CD4-positive, alpha-beta T cell (primary cell): ENCODE data around the gene DUSP22. TPM values are rescaled to one million over a fixed set of nuclear protein-coding genes. Genes with fewer than 3 reads are reported as not detected.
"Not testable (repeated sequence)": the region's sequence is repeated elsewhere in the genome, so short reads cannot be mapped to it uniquely, and the experiment has no call there.

Experiments
- ATAC-seq: fragments of 200-7000 bp; cut with Tn5 transposase; one replicate; pipeline ENCODE4 v1.10.0; 2022; ENCODE audit warnings: mild to moderate bottlenecking; ENCODE audit not compliant: poor library complexity
- CTCF ChIA-PET: fragments of 350-600 bp; sonication (Branson Sonifier 250); formaldehyde crosslinking; loops from one replicate; lab custom pipeline; 2021; ENCODE audit warnings: antibody characterized with exemption, inconsistent platforms; lab: Charles Lee
- POLR2A ChIA-PET: fragments of 350-600 bp; sonication (Branson Sonifier 250); formaldehyde crosslinking; loops from one replicate; lab custom pipeline; 2021; ENCODE audit warnings: antibody characterized with exemption, inconsistent platforms; lab: Charles Lee
- DNase-seq, 14 experiments: peaks; one replicate each; pipeline ENCODE4 v3.0.0-alpha.2; 2013 to 2020; ENCODE audit warnings: mixed read lengths in 2 of 14
- H3K27ac ChIP-seq, 2 donors: one replicate each; pipeline versions ENCODE4 v1.5.1 to v1.7.0; 2013; ENCODE audit warnings: low read length in 2 of 2, low read depth in 1 of 2, mild to moderate bottlenecking in 1 of 2
- H3K27me3 ChIP-seq, 2 experiments: 1 replicate in 1 of 2; 2 replicates in 1 of 2; pipeline versions ENCODE4 v1.6.1 to v1.7.0; 2013; ENCODE audit warnings: low read length in 2 of 2, control low read depth in 1 of 2, mild to moderate bottlenecking in 1 of 2, moderate library complexity in 1 of 2; ENCODE audit not compliant: insufficient read depth in 2 of 2, control insufficient read depth in 1 of 2
- H3K36me3 ChIP-seq: one replicate; pipeline ENCODE4 v1.6.1; 2013; ENCODE audit warnings: low read length, control low read depth; ENCODE audit not compliant: insufficient read depth
- H3K4me1 ChIP-seq: one replicate; pipeline ENCODE4 v1.6.1; 2013; ENCODE audit warnings: low read length, control low read depth; ENCODE audit not compliant: insufficient read depth
- H3K4me3 ChIP-seq: one replicate; pipeline ENCODE4 v1.5.1; 2013; ENCODE audit warnings: mild to moderate bottlenecking, low read length, moderate library complexity
- H3K9me3 ChIP-seq, 2 experiments: 1 replicate in 1 of 2; 2 replicates in 1 of 2; pipeline versions ENCODE4 v1.6.1 to v1.7.0; 2013; ENCODE audit warnings: low read length in 2 of 2, mild to moderate bottlenecking in 2 of 2, control low read depth in 1 of 2, moderate library complexity in 1 of 2; ENCODE audit not compliant: control insufficient read depth in 1 of 2, insufficient read depth in 1 of 2
- H3K27ac Mint-ChIP-seq: one replicate; pipeline ENCODE4 v1.8.0; 2020; ENCODE audit warnings: mixed read lengths
- H3K27me3 Mint-ChIP-seq: one replicate; pipeline ENCODE4 v1.8.0; 2021; ENCODE audit warnings: mixed read lengths
- H3K36me3 Mint-ChIP-seq: one replicate; pipeline ENCODE4 v1.8.0; 2021; ENCODE audit warnings: low read depth, mixed read lengths
- H3K4me1 Mint-ChIP-seq: one replicate; pipeline ENCODE4 v1.8.0; 2021; ENCODE audit warnings: low read depth, mixed read lengths
- H3K4me3 Mint-ChIP-seq: one replicate; pipeline ENCODE4 v1.8.0; 2020; ENCODE audit warnings: mild to moderate bottlenecking, mixed read lengths
- H3K9me3 Mint-ChIP-seq: one replicate; pipeline ENCODE4 v1.8.0; 2020; ENCODE audit warnings: mixed read lengths
- CTCF ChIP-seq: fragments of 200-600 bp; IDR thresholded peaks from one replicate; pipeline ENCODE4 v1.8.0; 2022; ENCODE audit warnings: antibody characterized with exemption, mild to moderate bottlenecking
- intact Hi-C, 2 experiments: fragments of 100-400 bp; cut with DNase I in 1 of 2; cut with micrococcal nuclease in 1 of 2; formaldehyde crosslinking; loops; one replicate each; pipeline versions ENCODE4 v1.15.1 to v1.9.0; 2023 to 2025; cut with DNase I, micrococcal nuclease
- total RNA-seq, 174 experiments: library from RNA in 2 of 174; stranded (reverse) in 2 of 174; gene quantifications; one replicate each; pipeline ENCODE4 v1.2.3 and lab custom pipeline; 2021 to 2026

DUSP22 gene
- total RNA-seq, 2 experiments from 2014 or later: 25.4 to 26.3 TPM

- Histone ChIP-seq H3K27me3 (no peaks in the 10 kb centered on the region), H3K27ac (no peak overlapping the region), H3K9me3 (no peaks in the 10 kb centered on the region), H3K36me3 (no peaks in the 10 kb centered on the region), H3K4me3 (no peak overlapping the region), H3K4me1 (peaks cover 3% of the 10 kb centered on the region)
- ChIA-PET CTCF (interaction anchor here (0.9 kb wide), 1 partner anchor 89 kb away, joined by 3 read pairs; no protein-coding TSS in a partner anchor), POLR2A (interaction anchor here (1.8 kb wide), 1 partner anchor 8 kb away, joined by 5 read pairs; the partner anchor contains the start of gene DUSP22)
- H3K27me3 Mint-ChIP-seq: no peaks in the 10 kb centered on the region
- no peak overlapping the region for H3K4me3 Mint-ChIP-seq
- no peak for TF ChIP-seq CTCF
- peak overlapping the region; percentile 67 for H3K27ac Mint-ChIP-seq
- ATAC-seq: no peak
- H3K9me3 Mint-ChIP-seq: peaks cover 2% of the 10 kb centered on the region
- DNase-seq: no peak
- H3K4me1 Mint-ChIP-seq: peaks cover 39% of the 10 kb centered on the region
- H3K36me3 Mint-ChIP-seq: no peaks in the 10 kb centered on the region
- intact Hi-C loops: no loop called here
These were observed 7.8 kb upstream of the DUSP22 start for GRCh38 chr6:284486-284885.

GRCh38 chr6:285030-285771 is 7.1 kb upstream of the DUSP22 start:
- H3K9me3 ChIP-seq: no peaks in the 10 kb centered on the region
- peak overlapping the region; percentile 67 for H3K27ac Mint-ChIP-seq
- peaks cover 43% of the 10 kb centered on the region for H3K4me1 Mint-ChIP-seq
- H3K4me3 Mint-ChIP-seq: no peak overlapping the region
- no peaks in the 10 kb centered on the region for H3K36me3 ChIP-seq
- H3K27me3 Mint-ChIP-seq: no peaks in the 10 kb centered on the region
- H3K27me3 ChIP-seq: no peaks in the 10 kb centered on the region
- no peaks in the 10 kb centered on the region for H3K36me3 Mint-ChIP-seq
- intact Hi-C loops: no loop called here
- H3K27ac ChIP-seq: no peak overlapping the region
- POLR2A ChIA-PET: interaction anchor here (0.8 to 1.8 kb wide), 2 partner anchors 8 to 90 kb away, joined by 3 to 5 read pairs; partner anchors contain the start of gene DUSP22
- DNase-seq (no peak), ATAC-seq (peak; percentile 46)
- CTCF ChIA-PET: no interaction called here
- H3K4me3 ChIP-seq: no peak overlapping the region
- TF ChIP-seq CTCF: no peak
- H3K4me1 ChIP-seq: peaks cover 3% of the 10 kb centered on the region
- H3K9me3 Mint-ChIP-seq: peaks cover 2% of the 10 kb centered on the region

- H3K27ac ChIP-seq, H3K4me1 ChIP-seq, CTCF ChIA-PET, H3K9me3 Mint-ChIP-seq, intact Hi-C loops, H3K36me3 ChIP-seq, H3K27me3 Mint-ChIP-seq, H3K4me3 Mint-ChIP-seq, H3K36me3 Mint-ChIP-seq, H3K27me3 ChIP-seq, H3K4me3 ChIP-seq, ATAC-seq, H3K9me3 ChIP-seq, DNase-seq: not testable (repeated sequence)
- peak overlapping the region; percentile 67 for H3K27ac Mint-ChIP-seq
- POLR2A ChIA-PET: interaction anchor here (0.8 kb wide), 1 partner anchor 91 kb away, joined by 3 read pairs; no protein-coding TSS in a partner anchor
- H3K4me1 Mint-ChIP-seq: peaks cover 48% of the 10 kb centered on the region
These were observed 6.4 kb upstream of the DUSP22 start for GRCh38 chr6:285902-286301.
